Smooth muscle cell of the brain vasculature (primary cell): ENCODE results near the gene NCL.
"Not testable (repeated sequence)": the region's sequence is repeated elsewhere in the genome, so short reads cannot be mapped to it uniquely, and the experiment has no call there.

Experiments
- DNase-seq: peaks from one replicate; pipeline ENCODE4 v3.0.0-alpha.2; 2012; ENCODE audit warnings: low read depth, low spot score

NCL gene

GRCh38 chr2:231430437-231430836 is 33.8 kb downstream of the NCL start:
- not testable (repeated sequence) for DNase-seq

DNA sequence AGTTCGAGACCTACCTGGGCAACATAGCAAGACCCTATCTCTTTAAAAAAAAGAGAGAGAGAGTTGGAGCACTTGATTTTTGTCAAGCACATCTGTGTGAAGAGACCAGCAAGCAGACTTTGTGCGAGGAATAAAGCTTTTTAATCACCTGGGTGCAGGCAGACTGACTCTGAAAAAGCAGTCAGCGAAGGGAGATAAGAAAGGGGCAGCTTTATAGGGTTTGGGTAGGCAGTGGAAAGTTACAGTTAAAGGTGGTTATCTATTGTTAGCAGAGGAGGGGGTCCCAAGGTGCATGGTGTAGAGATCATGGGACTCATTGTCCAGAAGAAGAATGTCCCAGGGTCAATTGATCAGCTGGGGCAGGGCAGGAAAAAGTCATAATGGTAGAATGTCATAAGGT is 34.4 kb downstream of the NCL start:
- no peak for DNase-seq

DNA sequence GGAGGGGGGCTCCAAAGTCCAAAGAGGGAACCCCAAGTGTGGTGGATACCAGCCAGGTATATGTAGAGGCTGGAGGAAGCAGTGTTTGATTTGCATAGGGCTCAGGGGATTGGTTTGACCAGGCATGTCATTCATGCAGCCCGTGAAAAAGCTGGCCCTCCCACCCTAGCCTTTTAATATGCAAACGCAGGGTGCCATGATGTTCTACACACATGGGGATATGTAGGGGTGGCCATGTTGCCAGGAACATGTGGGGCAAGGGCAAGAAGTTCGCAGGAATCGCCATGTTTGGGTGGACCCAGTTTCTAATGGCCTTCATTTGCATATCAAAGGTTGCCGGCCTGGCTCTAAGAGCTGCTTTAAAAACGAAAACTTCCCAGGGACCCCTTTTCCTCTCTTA is 35.1 kb downstream of the NCL start:
- no peak for DNase-seq

GRCh38 chr2:231427116-231427515 is 37.2 kb downstream of the NCL start:
- DNase-seq, result no peak

DNA sequence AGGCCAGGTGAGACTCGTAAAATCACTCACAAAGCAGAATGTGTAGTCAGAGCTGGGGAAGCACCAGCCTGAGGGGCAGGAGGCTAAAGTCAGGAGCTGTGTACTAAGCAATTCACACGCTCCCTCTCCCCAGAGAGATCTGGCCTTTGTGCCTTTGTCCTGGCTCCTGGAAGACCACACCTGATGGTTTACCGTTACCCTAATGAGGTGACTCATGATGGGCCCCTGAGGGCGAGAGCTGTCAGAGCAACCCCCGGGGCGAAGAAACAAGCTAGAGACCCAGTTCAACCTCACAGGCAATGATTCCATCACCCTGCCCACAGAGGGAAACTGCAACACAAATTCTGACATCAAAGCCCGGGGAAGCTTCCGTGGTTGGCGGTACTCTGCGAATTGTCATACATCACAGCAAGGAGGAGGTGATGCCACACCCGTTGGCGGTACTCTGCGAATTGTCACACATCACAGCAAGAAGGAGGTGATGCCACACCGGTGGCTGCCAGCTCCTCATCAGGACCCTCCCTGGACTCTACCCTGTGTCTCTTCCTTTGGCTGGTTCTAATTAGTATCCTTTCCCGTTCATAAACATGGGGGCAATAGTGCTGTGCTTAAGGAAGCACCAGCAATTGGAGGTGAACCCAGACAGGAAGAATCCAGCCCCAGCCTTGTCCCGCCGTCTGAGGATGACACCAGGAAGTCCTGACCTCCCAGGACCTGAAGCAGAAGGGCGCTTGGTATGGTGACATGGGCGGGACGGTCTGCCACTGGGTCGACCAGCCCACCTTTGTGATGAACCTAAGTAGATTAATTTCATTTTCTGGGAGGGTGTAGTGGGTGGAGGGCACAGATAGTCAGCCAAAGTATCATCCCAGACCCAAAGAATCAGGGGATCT is 38.2 kb downstream of the NCL start:
- no peak for DNase-seq

- no peak for DNase-seq
Observed at GRCh38 chr2:231425291-231425810, 38.9 kb downstream of the NCL start.

- DNase-seq, result no peak
Observed at GRCh38 chr2:231423176-231423575, 41.1 kb downstream of the NCL start.

DNA sequence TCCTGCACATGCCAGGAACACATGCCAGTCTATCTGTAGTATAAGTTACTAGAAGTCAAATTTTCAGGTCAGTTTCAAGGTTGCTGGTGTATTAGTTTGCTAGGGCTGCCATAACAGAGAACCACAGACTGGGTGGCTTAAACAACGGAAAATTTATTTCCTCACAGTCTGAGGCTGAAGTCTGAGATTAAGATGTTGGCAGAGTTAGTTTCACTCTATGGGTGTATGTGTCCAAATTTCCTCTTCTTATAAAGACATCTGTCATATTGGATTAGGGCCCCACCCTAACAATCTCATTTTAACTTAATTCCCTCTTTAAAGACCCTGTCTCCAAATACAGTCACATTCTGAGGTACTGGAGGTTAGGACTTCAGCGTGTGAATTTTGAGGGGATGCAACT is 42.2 kb downstream of the NCL start:
- DNase-seq, result no peak

GRCh38 chr2:231421051-231421580 is 43.2 kb downstream of the NCL start:
- DNase-seq, result no peak

DNA sequence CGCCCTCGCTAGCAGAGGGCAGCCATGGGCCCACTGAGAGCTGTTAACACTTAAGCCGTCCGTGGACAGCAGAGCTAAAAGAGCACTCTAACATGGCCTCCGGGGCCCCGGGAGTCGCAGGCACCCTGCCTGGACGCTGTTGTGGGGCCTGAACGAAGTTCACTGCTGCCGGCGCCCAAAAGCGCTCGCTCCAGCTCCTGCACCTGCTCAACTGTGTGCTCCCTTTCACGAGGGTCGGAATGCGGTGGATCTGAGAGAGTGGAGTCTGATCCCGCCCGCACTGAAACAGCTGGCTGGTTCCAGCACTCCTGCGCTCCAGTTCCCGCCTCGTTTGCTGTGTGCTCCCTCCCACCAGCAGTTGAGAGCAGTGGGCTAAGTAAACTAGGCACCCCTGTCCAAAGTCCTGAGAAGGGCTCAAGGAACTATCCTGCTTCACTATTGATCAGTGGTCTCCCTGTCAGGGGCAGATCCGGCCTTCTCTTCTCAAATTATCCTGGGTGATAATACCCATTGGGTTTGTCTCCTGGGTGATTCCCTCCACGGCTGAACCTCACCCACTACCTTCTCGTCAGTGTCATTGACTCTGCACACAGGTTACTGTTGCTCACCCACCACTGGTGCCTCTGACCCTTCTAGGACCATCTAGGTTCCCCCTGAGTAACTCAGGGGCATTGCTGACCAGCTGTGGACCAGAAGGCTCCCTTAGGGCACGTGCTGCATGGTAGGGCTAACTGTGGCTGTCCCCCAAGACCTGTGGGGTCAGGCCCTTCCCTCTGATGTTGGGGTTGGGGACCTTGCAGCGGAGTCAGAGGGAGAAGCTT is 45.3 kb downstream of the NCL start:
- DNase-seq, result no peak

DNA sequence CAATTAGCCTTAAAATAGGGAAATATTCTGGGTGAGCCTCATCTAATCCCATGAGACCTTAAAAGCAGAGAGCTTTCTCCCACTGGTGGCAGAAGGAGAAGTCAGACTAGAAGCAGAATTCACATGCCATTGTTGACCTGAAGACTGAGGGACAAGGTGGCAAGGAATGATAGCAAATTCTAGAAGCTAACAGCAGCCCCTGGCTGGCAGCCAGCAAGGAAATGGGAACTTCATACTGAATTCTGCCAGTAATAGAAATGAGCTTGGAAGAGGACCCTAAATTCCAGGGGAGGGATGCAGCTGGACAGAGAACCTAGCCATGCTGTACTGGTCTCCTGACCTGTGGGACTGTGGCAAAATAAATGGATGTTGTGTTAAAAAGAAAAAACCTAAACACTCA is 49.3 kb downstream of the NCL start:
- DNase-seq, result no peak

GRCh38 chr2:231413921-231414476 is 50.3 kb downstream of the NCL start:
- DNase-seq, result no peak

DNA sequence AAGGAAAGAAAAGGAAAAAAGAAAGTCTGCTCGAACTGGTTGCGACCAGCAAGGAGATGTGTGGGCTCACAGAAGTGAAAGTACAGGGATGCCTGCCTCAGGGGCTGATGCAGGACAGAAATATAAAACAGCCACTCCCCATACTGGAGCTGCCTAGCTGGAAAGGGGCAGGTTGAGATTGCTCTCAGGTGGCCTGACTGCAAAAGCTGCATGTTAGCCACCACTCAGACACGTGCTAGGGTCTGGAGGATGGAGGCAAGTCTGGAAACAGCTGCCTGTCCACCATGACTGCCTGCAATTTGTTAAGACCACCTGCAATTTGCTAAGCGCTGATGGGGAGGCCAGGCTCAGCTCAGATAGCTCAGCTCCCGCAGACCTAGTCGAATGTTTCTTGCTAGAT is 50.8 kb downstream of the NCL start:
- DNase-seq, result no peak

DNA sequence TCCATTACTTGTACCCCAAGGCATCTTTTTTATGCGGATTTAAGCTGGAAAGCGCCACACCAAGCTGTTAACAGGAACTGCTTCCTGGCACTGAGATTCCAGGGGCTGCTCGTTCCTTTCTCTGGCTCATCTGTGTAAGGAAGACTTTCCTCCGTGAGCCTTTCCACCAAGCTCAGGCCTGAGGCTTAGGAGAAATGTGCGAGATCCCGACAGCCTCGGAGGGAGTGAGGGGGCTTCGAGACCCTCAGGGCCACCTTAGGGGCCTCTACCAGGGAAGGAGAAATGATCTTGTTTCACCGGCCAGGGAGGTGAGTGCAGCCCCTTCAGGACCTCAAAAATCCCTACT is 51.7 kb downstream of the NCL start:
- DNase-seq, result no peak

GRCh38 chr2:231411831-231412617 is 52.3 kb downstream of the NCL start:
- DNase-seq, result peak; percentile 39

DNA sequence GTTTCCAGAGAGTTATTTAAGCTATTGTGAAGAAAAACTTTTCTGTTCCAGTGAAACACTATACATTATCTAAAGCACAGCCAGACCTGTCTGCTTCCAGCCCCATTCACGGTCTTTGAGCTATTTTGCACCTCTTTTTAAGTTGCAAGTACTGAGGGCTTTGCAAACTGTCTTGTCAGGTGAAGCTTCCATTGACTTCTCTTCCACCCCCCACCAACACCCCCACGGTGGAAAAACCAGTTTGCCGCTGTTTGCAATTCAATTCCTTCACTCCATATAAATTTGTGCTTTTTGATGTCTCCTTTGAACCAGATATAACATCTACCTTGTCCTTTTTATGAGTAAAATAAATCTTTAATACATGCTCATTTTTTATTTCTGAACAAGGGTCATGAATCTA is 53.0 kb downstream of the NCL start:
- DNase-seq, result no peak

- DNase-seq, result no peak
Observed at GRCh38 chr2:231410293-231411004, 53.8 kb downstream of the NCL start.

DNA sequence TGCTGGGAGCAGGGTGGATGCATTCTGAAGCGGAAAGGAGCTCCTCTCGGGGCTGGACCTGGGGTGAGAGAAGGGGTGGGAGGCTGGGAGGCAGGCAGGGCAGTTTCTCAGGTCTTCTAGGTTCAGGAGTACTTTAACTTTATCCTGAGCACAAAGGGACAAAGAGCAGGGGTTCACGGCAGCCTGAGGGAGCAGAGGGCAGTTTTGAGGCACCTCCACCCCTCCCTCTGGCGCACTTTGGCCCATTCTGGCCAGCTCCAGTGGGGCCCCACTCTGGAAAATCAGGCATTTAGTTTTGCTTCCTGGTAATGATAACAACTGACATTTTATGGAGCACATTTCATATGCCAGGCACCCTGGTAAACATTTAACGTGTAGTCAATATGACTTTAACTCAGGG is 54.5 kb downstream of the NCL start:
- no peak for DNase-seq

- not testable (repeated sequence) for DNase-seq
Observed at GRCh38 chr2:231408304-231408703, 56.0 kb downstream of the NCL start.

GRCh38 chr2:231407686-231408085 is 56.6 kb downstream of the NCL start:
- DNase-seq, result not testable (repeated sequence)
